ENCODE measurements around the gene AMHR2. TPM values are rescaled to one million over a fixed set of nuclear protein-coding genes. Genes with fewer than 3 reads are reported as not detected.
A peak's percentile ranks its signal among the peaks of the same experiment; 100 is the strongest.

The AMHR2 gene
- total RNA-seq, 1 experiment from 2014 or later = not detected

DNA sequence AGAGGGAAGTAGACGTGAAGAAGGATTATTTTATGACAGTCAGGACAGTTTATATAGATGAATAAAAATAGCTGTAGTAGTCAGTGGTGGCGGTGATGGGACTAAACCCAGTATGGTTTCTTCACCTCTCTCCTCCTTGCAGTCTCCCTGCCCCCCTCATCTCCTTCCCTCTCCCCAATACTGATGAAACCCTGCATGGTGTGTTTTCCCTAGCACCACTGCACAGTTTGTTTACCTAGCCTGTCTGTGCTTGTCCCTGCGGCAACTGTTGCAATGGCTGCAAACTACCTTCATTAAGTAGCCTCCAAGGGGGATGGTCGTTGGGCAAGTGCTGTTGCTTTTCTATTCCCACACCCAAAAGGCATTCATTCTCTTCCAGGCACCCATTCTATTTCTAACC is 43.0 kb downstream of the AMHR2 start:
- Mint-ChIP-seq H3K9me3 (ENCODE audit: low read depth, unreplicated experiment) (no peaks in the 10 kb centered on the region), H3K27ac (ENCODE audit: unreplicated experiment) (no peak overlapping the region), H3K4me3 (ENCODE audit: low read depth, unreplicated experiment) (no peak overlapping the region), H3K36me3 (ENCODE audit: insufficient read depth, unreplicated experiment) (peaks cover 90% of the 10 kb centered on the region), H3K4me1 (ENCODE audit: low read depth, unreplicated experiment) (no peaks in the 10 kb centered on the region), H3K27me3 (ENCODE audit: unreplicated experiment) (no peaks in the 10 kb centered on the region)
- CTCF ChIA-PET = no interaction called here
- no peak for TF ChIP-seq CTCF (IDR thresholded peaks at IDR 0.05; ENCODE audit: unreplicated experiment)
- no peak for DNase-seq
- BruUV-seq (replicated peaks) = no TSS peak
- intact Hi-C loops (cut with micrococcal nuclease; ENCODE audit: unreplicated experiment) = no loop called here

- CTCF ChIA-PET = no interaction called here
- DNase-seq = no peak
- Mint-ChIP-seq H3K27ac (ENCODE audit: unreplicated experiment) (no peak overlapping the region), H3K27me3 (ENCODE audit: unreplicated experiment) (no peaks in the 10 kb centered on the region), H3K4me3 (ENCODE audit: low read depth, unreplicated experiment) (no peak overlapping the region), H3K4me1 (ENCODE audit: low read depth, unreplicated experiment) (no peaks in the 10 kb centered on the region), H3K36me3 (ENCODE audit: insufficient read depth, unreplicated experiment) (peaks cover 94% of the 10 kb centered on the region), H3K9me3 (ENCODE audit: low read depth, unreplicated experiment) (no peaks in the 10 kb centered on the region)
- intact Hi-C loops (cut with micrococcal nuclease; ENCODE audit: unreplicated experiment) = no loop called here
- no TSS peak for BruUV-seq (replicated peaks)
- no peak for TF ChIP-seq CTCF (IDR thresholded peaks at IDR 0.05; ENCODE audit: unreplicated experiment)
These were observed 43.4 kb downstream of the AMHR2 start for GRCh38 chr12:53467082-53467481.

GRCh38 chr12:53467880-53468279 is 44.2 kb downstream of the AMHR2 start:
- Mint-ChIP-seq H3K36me3 (ENCODE audit: insufficient read depth, unreplicated experiment) (peaks cover 88% of the 10 kb centered on the region), H3K4me1 (ENCODE audit: low read depth, unreplicated experiment) (no peaks in the 10 kb centered on the region), H3K9me3 (ENCODE audit: low read depth, unreplicated experiment) (no peaks in the 10 kb centered on the region), H3K4me3 (ENCODE audit: low read depth, unreplicated experiment) (no peak overlapping the region), H3K27me3 (ENCODE audit: unreplicated experiment) (no peaks in the 10 kb centered on the region), H3K27ac (ENCODE audit: unreplicated experiment) (no peak overlapping the region)
- intact Hi-C loops (cut with micrococcal nuclease; ENCODE audit: unreplicated experiment) = no loop called here
- BruUV-seq (replicated peaks) = TSS peak; percentile 7
- DNase-seq = no peak
- CTCF ChIA-PET = no interaction called here
- TF ChIP-seq CTCF (IDR thresholded peaks at IDR 0.05; ENCODE audit: unreplicated experiment) = no peak

DNA sequence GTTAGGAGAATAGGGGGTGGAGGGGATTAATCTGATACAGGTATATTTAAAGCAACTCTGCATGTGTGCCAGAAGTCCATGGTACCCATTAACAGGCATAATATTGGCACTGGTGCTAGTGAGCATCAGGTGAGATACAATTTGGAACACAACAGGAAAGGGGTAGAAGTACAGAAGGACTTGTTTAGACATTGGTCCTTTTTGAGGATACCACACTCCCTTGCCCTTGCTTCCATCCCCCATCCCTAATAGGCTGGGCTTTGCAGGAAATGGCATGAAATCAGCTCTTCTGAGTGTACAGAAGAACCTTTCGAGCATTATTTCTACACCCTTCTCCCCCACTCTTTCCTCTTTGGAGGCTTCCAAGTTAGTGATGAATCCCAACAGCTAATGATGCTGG is 44.6 kb downstream of the AMHR2 start:
- Mint-ChIP-seq H3K4me3 (ENCODE audit: low read depth, unreplicated experiment) (no peak overlapping the region), H3K9me3 (ENCODE audit: low read depth, unreplicated experiment) (no peaks in the 10 kb centered on the region), H3K27ac (ENCODE audit: unreplicated experiment) (no peak overlapping the region), H3K27me3 (ENCODE audit: unreplicated experiment) (no peaks in the 10 kb centered on the region), H3K4me1 (ENCODE audit: low read depth, unreplicated experiment) (no peaks in the 10 kb centered on the region), H3K36me3 (ENCODE audit: insufficient read depth, unreplicated experiment) (peaks cover 86% of the 10 kb centered on the region)
- no TSS peak for BruUV-seq (replicated peaks)
- no peak for TF ChIP-seq CTCF (IDR thresholded peaks at IDR 0.05; ENCODE audit: unreplicated experiment)
- DNase-seq = no peak
- CTCF ChIA-PET = no interaction called here
- intact Hi-C loops (cut with micrococcal nuclease; ENCODE audit: unreplicated experiment) = no loop called here

All from Calu3 (cell line).